Measurements from ENCODE around the gene ADD3.
"Not testable (repeated sequence)": the region's sequence is repeated elsewhere in the genome, so short reads cannot be mapped to it uniquely, and the experiment has no call there.

ADD3 gene

GRCh38 chr10:109976681-109977080 is 31.1 kb upstream of the ADD3 start:
- no peak for DNase-seq

- no peak for DNase-seq
Measured at GRCh38 chr10:109977382-109977806, 30.4 kb upstream of the ADD3 start.

GRCh38 chr10:109978481-109978880 is 29.3 kb upstream of the ADD3 start:
- no peak for DNase-seq

GRCh38 chr10:109979215-109979614 is 28.6 kb upstream of the ADD3 start:
- no peak for DNase-seq

GRCh38 chr10:109981650-109982049 is 26.1 kb upstream of the ADD3 start:
- no peak for DNase-seq

- no peak for DNase-seq
Measured at GRCh38 chr10:109982123-109982522, 25.7 kb upstream of the ADD3 start.

- DNase-seq, result no peak
Measured at GRCh38 chr10:109982812-109983211, 25.0 kb upstream of the ADD3 start.

- no peak for DNase-seq
Measured at GRCh38 chr10:109984013-109984412, 23.8 kb upstream of the ADD3 start.

GRCh38 chr10:109985768-109986167 is 22.0 kb upstream of the ADD3 start:
- DNase-seq, result not testable (repeated sequence)

GRCh38 chr10:109987452-109988211 is 20.2 kb upstream of the ADD3 start:
- no peak for DNase-seq

GRCh38 chr10:109988212-109988596 is 19.6 kb upstream of the ADD3 start:
- no peak for DNase-seq

GRCh38 chr10:109991266-109991855 is 16.4 kb upstream of the ADD3 start:
- DNase-seq, result no peak

- DNase-seq, result no peak
Measured at GRCh38 chr10:109992485-109992884, 15.3 kb upstream of the ADD3 start.

GRCh38 chr10:109993551-109994330 is 14.0 kb upstream of the ADD3 start:
- DNase-seq, result no peak

- no peak for DNase-seq
Measured at GRCh38 chr10:109994711-109995577, 12.8 kb upstream of the ADD3 start.

- DNase-seq, result no peak
Measured at GRCh38 chr10:109995595-109995994, 12.2 kb upstream of the ADD3 start.

- no peak for DNase-seq
Measured at GRCh38 chr10:109996225-109996624, 11.6 kb upstream of the ADD3 start.

- no peak for DNase-seq
Measured at GRCh38 chr10:109996766-109997171, 11.0 kb upstream of the ADD3 start.

GRCh38 chr10:109997233-109997632 is 10.6 kb upstream of the ADD3 start:
- DNase-seq, result no peak

GRCh38 chr10:109998513-109998912 is 9.3 kb upstream of the ADD3 start:
- no peak for DNase-seq

- DNase-seq, result no peak
Measured at GRCh38 chr10:110002801-110003523, 4.8 kb upstream of the ADD3 start.

- no peak for DNase-seq
Measured at GRCh38 chr10:110003524-110003885, 4.3 kb upstream of the ADD3 start.

Data from NCI-H2171 treated with DMSO at 0.1 percent for 48 hours (cell line).